Measurements from ENCODE around the gene ST6GALNAC3.
"Not testable (repeated sequence)": the region's sequence is repeated elsewhere in the genome, so short reads cannot be mapped to it uniquely, and the experiment has no call there.

The ST6GALNAC3 gene

GRCh38 chr1:76106719-76107235 is 32.2 kb downstream of the ST6GALNAC3 start:
- H2BK15ac ChIP-seq (replicated peaks; ENCODE audit: low read depth) = no peak overlapping the region
- no peaks in the 10 kb centered on the region for H3K4me1 ChIP-seq (ENCODE audit: control insufficient read depth, low read depth, low read length)
- no peak overlapping the region for H2BK120ac ChIP-seq (ENCODE audit: low read depth, low read length)
- no peaks in the 10 kb centered on the region for H3K36me3 ChIP-seq (ENCODE audit: control insufficient read depth, insufficient read depth, low read length)
- H3K4me3 ChIP-seq (ENCODE audit: low read length) = no peak overlapping the region
- H3K23ac ChIP-seq (ENCODE audit: low read length) = no peak overlapping the region
- H3K79me1 ChIP-seq (ENCODE audit: low read length) = no peaks in the 10 kb centered on the region
- no CpG with 5 or more reads among the region's 1 CpG for WGBS (ENCODE audit: extremely low coverage, insufficient coverage, low lambda C conversion rate)
- no peak overlapping the region for H3K4me2 ChIP-seq (ENCODE audit: low read length)
- no peak overlapping the region for H3K27ac ChIP-seq (ENCODE audit: low read depth, low read length)
- H4K8ac ChIP-seq (ENCODE audit: low read depth, low read length) = no peak overlapping the region
- H2BK5ac ChIP-seq (ENCODE audit: low read length) = no peak overlapping the region
- H3K56ac ChIP-seq (ENCODE audit: low read length) = no peak overlapping the region
- no peak overlapping the region for H4K5ac ChIP-seq (ENCODE audit: low read length)
- no peak overlapping the region for H3K4ac ChIP-seq (ENCODE audit: low read depth, low read length)
- no peak overlapping the region for H3K9ac ChIP-seq (ENCODE audit: low read length)
- no peak overlapping the region for H2AK5ac ChIP-seq (ENCODE audit: low read length)
- H3K79me2 ChIP-seq (ENCODE audit: control insufficient read depth, insufficient read depth, low read length) = no peaks in the 10 kb centered on the region
- no peak for DNase-seq
- H3K18ac ChIP-seq (ENCODE audit: low read length) = no peak overlapping the region
- H3K27me3 ChIP-seq (ENCODE audit: insufficient read depth, low read length, poor library complexity) = no peaks in the 10 kb centered on the region

- H4K8ac ChIP-seq (ENCODE audit: low read depth, low read length) = no peak overlapping the region
- no peaks in the 10 kb centered on the region for H3K79me1 ChIP-seq (ENCODE audit: low read length)
- H3K4me3 ChIP-seq (ENCODE audit: low read length) = no peak overlapping the region
- no peak overlapping the region for H3K4me2 ChIP-seq (ENCODE audit: low read length)
- H3K36me3 ChIP-seq (ENCODE audit: control insufficient read depth, insufficient read depth, low read length) = no peaks in the 10 kb centered on the region
- H3K79me2 ChIP-seq (ENCODE audit: control insufficient read depth, insufficient read depth, low read length) = no peaks in the 10 kb centered on the region
- DNase-seq = no peak
- H2BK5ac ChIP-seq (ENCODE audit: low read length) = no peak overlapping the region
- H3K9ac ChIP-seq (ENCODE audit: low read length) = no peak overlapping the region
- no peak overlapping the region for H2BK120ac ChIP-seq (ENCODE audit: low read depth, low read length)
- H3K27me3 ChIP-seq (ENCODE audit: insufficient read depth, low read length, poor library complexity) = no peaks in the 10 kb centered on the region
- H4K5ac ChIP-seq (ENCODE audit: low read length) = no peak overlapping the region
- no peak overlapping the region for H3K56ac ChIP-seq (ENCODE audit: low read length)
- H3K4me1 ChIP-seq (ENCODE audit: control insufficient read depth, low read depth, low read length) = no peaks in the 10 kb centered on the region
- WGBS (ENCODE audit: extremely low coverage, insufficient coverage, low lambda C conversion rate) = no CpG with 5 or more reads among the region's 4 CpGs
- no peak overlapping the region for H3K23ac ChIP-seq (ENCODE audit: low read length)
- no peak overlapping the region for H3K4ac ChIP-seq (ENCODE audit: low read depth, low read length)
- H3K27ac ChIP-seq (ENCODE audit: low read depth, low read length) = no peak overlapping the region
- H2AK5ac ChIP-seq (ENCODE audit: low read length) = no peak overlapping the region
- H3K18ac ChIP-seq (ENCODE audit: low read length) = no peak overlapping the region
- no peak overlapping the region for H2BK15ac ChIP-seq (replicated peaks; ENCODE audit: low read depth)
Observed at GRCh38 chr1:76109404-76109803, 34.9 kb downstream of the ST6GALNAC3 start.

- no peak overlapping the region for H3K4ac ChIP-seq (ENCODE audit: low read depth, low read length)
- H3K36me3 ChIP-seq (ENCODE audit: control insufficient read depth, insufficient read depth, low read length) = no peaks in the 10 kb centered on the region
- H3K4me1 ChIP-seq (ENCODE audit: control insufficient read depth, low read depth, low read length) = no peaks in the 10 kb centered on the region
- no peaks in the 10 kb centered on the region for H3K27me3 ChIP-seq (ENCODE audit: insufficient read depth, low read length, poor library complexity)
- H2AK5ac ChIP-seq (ENCODE audit: low read length) = no peak overlapping the region
- H3K56ac ChIP-seq (ENCODE audit: low read length) = no peak overlapping the region
- WGBS (ENCODE audit: extremely low coverage, insufficient coverage, low lambda C conversion rate) = no CpG with 5 or more reads among the region's 2 CpGs
- H3K23ac ChIP-seq (ENCODE audit: low read length) = no peak overlapping the region
- H3K4me2 ChIP-seq (ENCODE audit: low read length) = no peak overlapping the region
- no peaks in the 10 kb centered on the region for H3K79me2 ChIP-seq (ENCODE audit: control insufficient read depth, insufficient read depth, low read length)
- H2BK15ac ChIP-seq (replicated peaks; ENCODE audit: low read depth) = no peak overlapping the region
- H3K9ac ChIP-seq (ENCODE audit: low read length) = no peak overlapping the region
- no peak overlapping the region for H3K18ac ChIP-seq (ENCODE audit: low read length)
- no peak overlapping the region for H4K8ac ChIP-seq (ENCODE audit: low read depth, low read length)
- no peak overlapping the region for H3K4me3 ChIP-seq (ENCODE audit: low read length)
- no peak overlapping the region for H4K5ac ChIP-seq (ENCODE audit: low read length)
- no peak overlapping the region for H2BK5ac ChIP-seq (ENCODE audit: low read length)
- DNase-seq = no peak
- no peak overlapping the region for H3K27ac ChIP-seq (ENCODE audit: low read depth, low read length)
- no peaks in the 10 kb centered on the region for H3K79me1 ChIP-seq (ENCODE audit: low read length)
- no peak overlapping the region for H2BK120ac ChIP-seq (ENCODE audit: low read depth, low read length)
Observed at GRCh38 chr1:76109901-76110560, 35.5 kb downstream of the ST6GALNAC3 start.

- no CpG with 5 or more reads among the region's 1 CpG for WGBS (ENCODE audit: extremely low coverage, insufficient coverage, low lambda C conversion rate)
- H2AK5ac ChIP-seq (ENCODE audit: low read length) = no peak overlapping the region
- H3K4ac ChIP-seq (ENCODE audit: low read depth, low read length) = no peak overlapping the region
- H3K4me3 ChIP-seq (ENCODE audit: low read length) = no peak overlapping the region
- H3K27me3 ChIP-seq (ENCODE audit: insufficient read depth, low read length, poor library complexity) = no peaks in the 10 kb centered on the region
- H3K56ac ChIP-seq (ENCODE audit: low read length) = no peak overlapping the region
- no peak overlapping the region for H2BK120ac ChIP-seq (ENCODE audit: low read depth, low read length)
- no peak overlapping the region for H2BK5ac ChIP-seq (ENCODE audit: low read length)
- H2BK15ac ChIP-seq (replicated peaks; ENCODE audit: low read depth) = no peak overlapping the region
- H3K36me3 ChIP-seq (ENCODE audit: control insufficient read depth, insufficient read depth, low read length) = no peaks in the 10 kb centered on the region
- no peak overlapping the region for H4K8ac ChIP-seq (ENCODE audit: low read depth, low read length)
- no peak overlapping the region for H4K5ac ChIP-seq (ENCODE audit: low read length)
- no peaks in the 10 kb centered on the region for H3K4me1 ChIP-seq (ENCODE audit: control insufficient read depth, low read depth, low read length)
- no peak overlapping the region for H3K18ac ChIP-seq (ENCODE audit: low read length)
- H3K4me2 ChIP-seq (ENCODE audit: low read length) = no peak overlapping the region
- no peak overlapping the region for H3K9ac ChIP-seq (ENCODE audit: low read length)
- H3K79me2 ChIP-seq (ENCODE audit: control insufficient read depth, insufficient read depth, low read length) = no peaks in the 10 kb centered on the region
- H3K27ac ChIP-seq (ENCODE audit: low read depth, low read length) = no peak overlapping the region
- no peak for DNase-seq
- H3K79me1 ChIP-seq (ENCODE audit: low read length) = no peaks in the 10 kb centered on the region
- H3K23ac ChIP-seq (ENCODE audit: low read length) = no peak overlapping the region
Observed at GRCh38 chr1:76110666-76111065, 36.1 kb downstream of the ST6GALNAC3 start.

- not testable (repeated sequence) for H3K4ac ChIP-seq (ENCODE audit: low read depth, low read length); H3K9ac ChIP-seq (ENCODE audit: low read length); H2BK15ac ChIP-seq (replicated peaks; ENCODE audit: low read depth); DNase-seq; H3K79me2 ChIP-seq (ENCODE audit: control insufficient read depth, insufficient read depth, low read length); H2BK5ac ChIP-seq (ENCODE audit: low read length); H3K4me3 ChIP-seq (ENCODE audit: low read length); H3K4me1 ChIP-seq (ENCODE audit: control insufficient read depth, low read depth, low read length); H4K5ac ChIP-seq (ENCODE audit: low read length); H3K18ac ChIP-seq (ENCODE audit: low read length); H3K27me3 ChIP-seq (ENCODE audit: insufficient read depth, low read length, poor library complexity); H3K23ac ChIP-seq (ENCODE audit: low read length); H3K79me1 ChIP-seq (ENCODE audit: low read length); H3K36me3 ChIP-seq (ENCODE audit: control insufficient read depth, insufficient read depth, low read length); H2AK5ac ChIP-seq (ENCODE audit: low read length); H3K4me2 ChIP-seq (ENCODE audit: low read length); H3K27ac ChIP-seq (ENCODE audit: low read depth, low read length); H3K56ac ChIP-seq (ENCODE audit: low read length); H2BK120ac ChIP-seq (ENCODE audit: low read depth, low read length); H4K8ac ChIP-seq (ENCODE audit: low read depth, low read length)
- WGBS (ENCODE audit: extremely low coverage, insufficient coverage, low lambda C conversion rate) = no CpG with 5 or more reads among the region's 35 CpGs
Observed at GRCh38 chr1:76112321-76112720, 37.8 kb downstream of the ST6GALNAC3 start.

- Histone ChIP-seq H3K27me3 (ENCODE audit: insufficient read depth, low read length, poor library complexity) (no peaks in the 10 kb centered on the region), H3K56ac (ENCODE audit: low read length) (no peak overlapping the region), H3K9ac (ENCODE audit: low read length) (no peak overlapping the region), H3K79me1 (ENCODE audit: low read length) (peaks cover 1% of the 10 kb centered on the region), H3K4me1 (ENCODE audit: control insufficient read depth, low read depth, low read length) (no peaks in the 10 kb centered on the region), H2BK15ac (replicated peaks; ENCODE audit: low read depth) (no peak overlapping the region), H3K27ac (ENCODE audit: low read depth, low read length) (no peak overlapping the region), H3K36me3 (ENCODE audit: control insufficient read depth, insufficient read depth, low read length) (no peaks in the 10 kb centered on the region), H2AK5ac (ENCODE audit: low read length) (no peak overlapping the region), H4K8ac (ENCODE audit: low read depth, low read length) (no peak overlapping the region), H2BK5ac (ENCODE audit: low read length) (no peak overlapping the region), H3K23ac (ENCODE audit: low read length) (no peak overlapping the region), H3K18ac (ENCODE audit: low read length) (no peak overlapping the region), H4K5ac (ENCODE audit: low read length) (no peak overlapping the region), H3K4me3 (ENCODE audit: low read length) (no peak overlapping the region), H3K4me2 (ENCODE audit: low read length) (no peak overlapping the region), H3K79me2 (ENCODE audit: control insufficient read depth, insufficient read depth, low read length) (no peaks in the 10 kb centered on the region), H2BK120ac (ENCODE audit: low read depth, low read length) (no peak overlapping the region), H3K4ac (ENCODE audit: low read depth, low read length) (no peak overlapping the region)
- DNase-seq = no peak
Observed at GRCh38 chr1:76113446-76113845, 38.9 kb downstream of the ST6GALNAC3 start.

Data from mesendoderm (in vitro differentiated cells).